Fibroblast of villous mesenchyme (primary cell): Measurements from ENCODE around the gene BLOC1S4. TPM values are rescaled to one million over a fixed set of nuclear protein-coding genes. Genes with fewer than 3 reads are reported as not detected.

Source experiments
- DNase-seq: peaks from one replicate; pipeline ENCODE4 v3.0.0-alpha.2; 2010; ENCODE audit warnings: low read depth
- H3K4me3 ChIP-seq: 2 replicates; pipeline ENCODE4 v1.5.1; 2011; ENCODE audit warnings: low read depth, mild to moderate bottlenecking, low read length
- total RNA-seq: library from RNA; depleted of rRNA; stranded (reverse); fragments of >200 nt; gene quantifications from 2 replicates; pipeline ENCODE4 v1.2.3, GENCODE V29; 2012
- TF ChIP-seq, protein P1 (sequence below): IDR thresholded peaks from 2 replicates; pipeline ENCODE4 v1.5.1; 2012; ENCODE audit warnings: low read depth, mild to moderate bottlenecking, low read length; ENCODE audit not compliant: insufficient read depth

Gene BLOC1S4
- total RNA-seq, 1 donor: 10.4 TPM

GRCh38 chr4:6686104-6686787, 29.7 kb upstream of the BLOC1S4 start:
- TF ChIP-seq, protein P1, sequence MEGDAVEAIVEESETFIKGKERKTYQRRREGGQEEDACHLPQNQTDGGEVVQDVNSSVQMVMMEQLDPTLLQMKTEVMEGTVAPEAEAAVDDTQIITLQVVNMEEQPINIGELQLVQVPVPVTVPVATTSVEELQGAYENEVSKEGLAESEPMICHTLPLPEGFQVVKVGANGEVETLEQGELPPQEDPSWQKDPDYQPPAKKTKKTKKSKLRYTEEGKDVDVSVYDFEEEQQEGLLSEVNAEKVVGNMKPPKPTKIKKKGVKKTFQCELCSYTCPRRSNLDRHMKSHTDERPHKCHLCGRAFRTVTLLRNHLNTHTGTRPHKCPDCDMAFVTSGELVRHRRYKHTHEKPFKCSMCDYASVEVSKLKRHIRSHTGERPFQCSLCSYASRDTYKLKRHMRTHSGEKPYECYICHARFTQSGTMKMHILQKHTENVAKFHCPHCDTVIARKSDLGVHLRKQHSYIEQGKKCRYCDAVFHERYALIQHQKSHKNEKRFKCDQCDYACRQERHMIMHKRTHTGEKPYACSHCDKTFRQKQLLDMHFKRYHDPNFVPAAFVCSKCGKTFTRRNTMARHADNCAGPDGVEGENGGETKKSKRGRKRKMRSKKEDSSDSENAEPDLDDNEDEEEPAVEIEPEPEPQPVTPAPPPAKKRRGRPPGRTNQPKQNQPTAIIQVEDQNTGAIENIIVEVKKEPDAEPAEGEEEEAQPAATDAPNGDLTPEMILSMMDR: no peak
- no peak overlapping the region for H3K4me3 ChIP-seq
- no peak for DNase-seq

GRCh38 chr4:6687947-6688878, 27.8 kb upstream of the BLOC1S4 start:
- TF ChIP-seq, protein P1: no peak

DNA sequence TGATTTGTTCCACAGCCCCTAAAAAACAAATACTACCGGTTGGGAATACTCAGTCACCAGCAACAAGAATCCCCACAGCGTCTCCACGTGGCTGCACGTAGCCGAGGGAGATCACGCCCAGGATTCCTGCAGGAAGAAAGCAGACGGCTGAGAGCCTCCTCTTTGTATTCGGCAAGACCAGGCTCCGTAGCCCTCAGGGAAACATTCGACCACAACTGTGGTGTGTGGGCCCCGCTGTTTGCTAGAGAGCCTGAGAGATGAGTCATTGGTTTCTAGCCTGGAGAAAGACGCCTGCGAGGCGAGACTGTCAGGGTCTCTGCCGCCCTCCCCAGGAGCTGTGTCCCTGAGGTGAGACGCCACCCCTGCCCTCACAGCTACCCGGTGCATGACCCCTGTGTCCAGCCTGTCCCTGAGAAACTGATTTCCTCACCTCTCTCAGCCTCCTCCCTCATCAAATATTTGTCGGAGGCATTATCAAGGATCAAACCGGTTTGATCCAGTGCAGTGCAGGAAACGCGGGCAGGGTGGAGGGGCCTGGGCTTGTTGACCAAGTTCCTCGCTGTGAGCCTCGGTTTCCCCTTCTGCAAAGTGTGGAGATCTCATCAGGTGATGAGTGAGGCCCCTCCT, 27.0 kb upstream of the BLOC1S4 start:
- no peak overlapping the region for H3K4me3 ChIP-seq
- TF ChIP-seq, protein P1: peak; percentile 12
- DNase-seq: peak; percentile 93

More at GRCh38 chr4:6687947-6688878, 27.8 kb upstream of the BLOC1S4 start:
- no peak overlapping the region for H3K4me3 ChIP-seq
- no peak for DNase-seq

DNA sequence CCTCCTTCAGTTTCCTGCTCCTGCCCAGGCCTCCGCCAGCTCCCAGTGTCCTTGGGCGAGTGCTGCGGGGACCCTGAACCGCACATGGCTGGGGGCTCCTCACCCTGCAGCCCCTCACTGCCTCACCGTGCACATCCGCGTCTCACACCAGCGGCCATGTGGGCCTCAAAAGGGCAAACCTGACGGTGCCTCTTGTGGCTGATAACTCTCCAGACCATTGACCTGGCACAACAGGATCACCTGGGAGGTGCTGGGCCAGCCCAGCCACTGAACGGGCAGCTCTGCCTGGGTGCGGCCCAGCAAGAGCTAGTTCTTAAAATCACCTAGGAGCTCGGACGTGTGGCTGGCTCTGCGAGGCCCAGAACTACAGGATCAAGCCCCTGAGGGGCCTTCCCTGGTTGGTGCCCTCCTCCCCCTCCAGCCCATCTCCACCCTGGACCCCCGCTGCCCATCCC, 26.4 kb upstream of the BLOC1S4 start:
- DNase-seq: no peak
- no peak overlapping the region for H3K4me3 ChIP-seq
- TF ChIP-seq, protein P1: no peak

GRCh38 chr4:6692379-6692778, 23.6 kb upstream of the BLOC1S4 start:
- TF ChIP-seq, protein P1: no peak
- no peak for DNase-seq
- H3K4me3 ChIP-seq: no peak overlapping the region

DNA sequence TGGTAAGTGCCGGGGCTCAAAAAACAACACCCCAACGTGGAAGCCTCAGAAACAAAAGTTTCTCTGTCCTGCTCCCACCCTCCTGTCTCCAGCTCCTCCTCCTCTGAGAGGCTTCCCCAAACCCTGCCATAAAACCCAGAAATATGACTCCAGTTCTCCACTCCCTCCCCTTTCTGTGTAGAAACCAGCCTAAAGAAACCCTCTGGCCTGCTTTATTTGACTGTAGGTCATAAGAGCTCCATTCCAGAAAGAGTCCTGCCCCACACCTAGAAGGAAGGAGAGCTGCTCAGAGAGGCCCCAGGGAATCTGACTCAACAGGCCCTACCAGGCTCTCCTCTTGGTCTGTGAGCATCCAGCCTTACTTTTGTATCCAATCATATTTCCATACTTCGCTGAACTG, 23.2 kb upstream of the BLOC1S4 start:
- peak; percentile 60 for DNase-seq
- TF ChIP-seq, protein P1: no peak
- H3K4me3 ChIP-seq: no peak overlapping the region
